Measurements from ENCODE around the gene KCNF1.

DNA sequence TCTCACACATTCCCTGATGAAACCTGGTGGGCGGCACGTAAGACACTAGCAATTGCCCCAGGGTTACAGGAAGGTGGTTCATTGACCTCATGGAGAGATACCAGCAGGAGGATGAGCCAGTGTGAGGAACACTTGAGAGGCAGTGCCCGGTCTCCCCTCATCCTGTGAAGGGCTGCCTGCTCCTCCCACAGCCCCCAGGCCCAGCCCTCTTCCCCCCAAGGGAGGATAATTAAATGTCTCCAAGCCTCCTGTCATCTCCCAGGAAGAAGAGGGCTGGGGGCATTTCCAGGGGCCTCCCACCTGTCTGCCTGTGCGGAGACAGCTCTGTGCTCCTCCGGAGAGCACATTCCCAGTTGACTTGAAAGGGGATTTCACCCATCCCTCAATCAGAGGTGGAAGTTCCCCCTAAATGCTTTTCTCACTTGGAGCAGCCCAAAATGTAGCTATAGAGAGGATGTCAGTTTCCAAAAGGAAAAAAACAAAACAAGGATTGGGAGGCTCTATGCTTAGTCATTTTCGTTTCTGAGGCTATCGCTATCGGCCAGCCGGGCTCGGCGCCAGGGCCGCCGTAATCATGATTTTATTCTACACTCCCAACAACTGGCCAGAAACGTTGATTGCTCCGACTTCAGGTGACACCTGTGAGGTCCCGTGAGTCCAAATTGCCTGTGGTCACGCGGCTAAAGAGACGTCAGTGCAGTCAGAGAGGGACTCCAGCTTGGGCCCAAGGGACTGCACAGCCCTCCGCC lies 7.1 kb downstream of the KCNF1 start:
- TF ChIP-seq, protein P1, sequence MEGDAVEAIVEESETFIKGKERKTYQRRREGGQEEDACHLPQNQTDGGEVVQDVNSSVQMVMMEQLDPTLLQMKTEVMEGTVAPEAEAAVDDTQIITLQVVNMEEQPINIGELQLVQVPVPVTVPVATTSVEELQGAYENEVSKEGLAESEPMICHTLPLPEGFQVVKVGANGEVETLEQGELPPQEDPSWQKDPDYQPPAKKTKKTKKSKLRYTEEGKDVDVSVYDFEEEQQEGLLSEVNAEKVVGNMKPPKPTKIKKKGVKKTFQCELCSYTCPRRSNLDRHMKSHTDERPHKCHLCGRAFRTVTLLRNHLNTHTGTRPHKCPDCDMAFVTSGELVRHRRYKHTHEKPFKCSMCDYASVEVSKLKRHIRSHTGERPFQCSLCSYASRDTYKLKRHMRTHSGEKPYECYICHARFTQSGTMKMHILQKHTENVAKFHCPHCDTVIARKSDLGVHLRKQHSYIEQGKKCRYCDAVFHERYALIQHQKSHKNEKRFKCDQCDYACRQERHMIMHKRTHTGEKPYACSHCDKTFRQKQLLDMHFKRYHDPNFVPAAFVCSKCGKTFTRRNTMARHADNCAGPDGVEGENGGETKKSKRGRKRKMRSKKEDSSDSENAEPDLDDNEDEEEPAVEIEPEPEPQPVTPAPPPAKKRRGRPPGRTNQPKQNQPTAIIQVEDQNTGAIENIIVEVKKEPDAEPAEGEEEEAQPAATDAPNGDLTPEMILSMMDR (IDR thresholded peaks at IDR 0.05; ENCODE audit: low read depth, low read length), result no peak
- no peak for TF ChIP-seq POLR2A (IDR thresholded peaks at IDR 0.05; ENCODE audit: extremely low read depth, insufficient read length)

Measured in NB4 (cell line).